ENCODE data around the gene PRDX5. TPM values are rescaled to one million over a fixed set of nuclear protein-coding genes. Genes with fewer than 3 reads are reported as not detected.

Gene PRDX5
- total and polyA plus RNA-seq, 9 of the 15 experiments (the other 6 are each of a cell fraction or from before 2014, with no cell fraction given) = 40.8 to 327 (median 204) TPM

DNA sequence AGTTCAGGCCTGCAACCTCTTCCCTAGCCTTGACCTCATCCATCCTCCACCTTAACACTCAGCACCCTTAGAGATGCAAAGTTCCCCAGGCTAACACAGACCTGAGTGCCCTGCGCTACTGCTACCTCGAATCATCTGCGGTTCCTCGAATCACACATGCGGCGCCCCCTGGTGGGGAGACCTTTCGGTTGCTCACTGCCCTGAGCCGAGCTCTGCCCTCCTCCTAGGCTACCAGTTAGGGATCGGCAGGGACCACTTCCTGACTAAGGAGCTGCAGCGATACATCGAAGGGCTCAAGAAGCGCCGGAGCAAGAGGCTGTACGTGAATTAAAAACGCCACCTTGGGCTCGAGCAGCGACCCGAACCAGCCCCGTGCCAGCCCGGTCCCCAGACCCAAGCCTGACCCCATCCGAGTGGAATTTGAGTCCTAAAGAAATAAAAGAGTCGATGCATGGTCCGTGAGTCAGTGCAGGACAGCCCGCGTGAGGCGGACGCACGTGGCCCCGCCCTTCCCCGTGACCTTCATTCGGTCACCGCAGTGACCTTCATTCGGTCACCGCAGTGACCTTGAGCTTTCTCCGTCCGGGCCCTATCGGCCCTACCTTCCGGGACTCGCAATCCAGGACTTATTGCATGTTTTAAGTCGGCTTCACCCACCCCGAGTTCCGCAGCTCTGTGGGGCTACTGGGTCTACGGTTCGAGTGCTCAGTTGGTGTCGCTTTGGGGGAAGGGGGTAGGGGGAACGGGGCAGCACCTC, 13.4 kb upstream of the PRDX5 start (continued):
- TF ChIP-seq, protein P1, sequence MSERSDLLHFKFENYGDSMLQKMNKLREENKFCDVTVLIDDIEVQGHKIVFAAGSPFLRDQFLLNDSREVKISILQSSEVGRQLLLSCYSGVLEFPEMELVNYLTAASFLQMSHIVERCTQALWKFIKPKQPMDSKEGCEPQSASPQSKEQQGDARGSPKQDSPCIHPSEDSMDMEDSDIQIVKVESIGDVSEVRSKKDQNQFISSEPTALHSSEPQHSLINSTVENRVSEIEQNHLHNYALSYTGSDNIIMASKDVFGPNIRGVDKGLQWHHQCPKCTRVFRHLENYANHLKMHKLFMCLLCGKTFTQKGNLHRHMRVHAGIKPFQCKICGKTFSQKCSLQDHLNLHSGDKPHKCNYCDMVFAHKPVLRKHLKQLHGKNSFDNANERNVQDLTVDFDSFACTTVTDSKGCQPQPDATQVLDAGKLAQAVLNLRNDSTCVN (CRISPR knock-in tag; IDR thresholded peaks at IDR 0.05) = no peak
- TF ChIP-seq NFRKB (IDR thresholded peaks at IDR 0.05; ENCODE audit: low read depth) (peak; percentile 88), PRPF4 (IDR thresholded peaks at IDR 0.05; ENCODE audit: insufficient read depth, low read depth, low read length, poor library complexity, severe bottlenecking) (no peak), SMAD2 (IDR thresholded peaks at IDR 0.05; ENCODE audit: low read depth, low read length) (no peak), ZNF785 (CRISPR knock-in tag; IDR thresholded peaks at IDR 0.05) (no peak), BACH1 (tag; IDR thresholded peaks at IDR 0.05) (no peak), ZFPM2 (CRISPR knock-in tag; IDR thresholded peaks at IDR 0.05) (0 out of 2 replicates have a peak, but pooled peaks have one; percentile 44), RHOXF2B (CRISPR knock-in tag; conservative IDR thresholded peaks at IDR 0.05) (no peak), HCFC1 (IDR thresholded peaks at IDR 0.05; ENCODE audit: low read depth, low read length) (no peak), CEBPG (CRISPR knock-in tag; IDR thresholded peaks at IDR 0.05) (no peak; the same call in 1 of the 2 replicates), CEBPG (tag; conservative IDR thresholded peaks at IDR 0.05 in 1 of 2, IDR thresholded peaks at IDR 0.05 in 1 of 2) (no peak), POLR2AphosphoS5 (IDR thresholded peaks at IDR 0.05; ENCODE audit: control insufficient read depth, insufficient read depth, low read depth, low read length) (peak; percentile 60), STAG1 (CRISPR knock-in tag; IDR thresholded peaks at IDR 0.05; ENCODE audit: borderline replicate concordance) (no peak), MBD2 (IDR thresholded peaks at IDR 0.05; ENCODE audit: borderline replicate concordance, low read depth) (no peak), ZNF140 (CRISPR knock-in tag; IDR thresholded peaks at IDR 0.05) (no peak), ZNF41 (CRISPR knock-in tag; conservative IDR thresholded peaks at IDR 0.05) (no peak)
- TF ChIP-seq, protein P2, sequence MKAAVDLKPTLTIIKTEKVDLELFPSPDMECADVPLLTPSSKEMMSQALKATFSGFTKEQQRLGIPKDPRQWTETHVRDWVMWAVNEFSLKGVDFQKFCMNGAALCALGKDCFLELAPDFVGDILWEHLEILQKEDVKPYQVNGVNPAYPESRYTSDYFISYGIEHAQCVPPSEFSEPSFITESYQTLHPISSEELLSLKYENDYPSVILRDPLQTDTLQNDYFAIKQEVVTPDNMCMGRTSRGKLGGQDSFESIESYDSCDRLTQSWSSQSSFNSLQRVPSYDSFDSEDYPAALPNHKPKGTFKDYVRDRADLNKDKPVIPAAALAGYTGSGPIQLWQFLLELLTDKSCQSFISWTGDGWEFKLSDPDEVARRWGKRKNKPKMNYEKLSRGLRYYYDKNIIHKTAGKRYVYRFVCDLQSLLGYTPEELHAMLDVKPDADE (conservative IDR thresholded peaks at IDR 0.05; ENCODE audit: control insufficient read depth, low read depth, low read length) = 0 out of 2 replicates have a peak, but pooled peaks have one; percentile 54
- TF ChIP-seq, protein P3, sequence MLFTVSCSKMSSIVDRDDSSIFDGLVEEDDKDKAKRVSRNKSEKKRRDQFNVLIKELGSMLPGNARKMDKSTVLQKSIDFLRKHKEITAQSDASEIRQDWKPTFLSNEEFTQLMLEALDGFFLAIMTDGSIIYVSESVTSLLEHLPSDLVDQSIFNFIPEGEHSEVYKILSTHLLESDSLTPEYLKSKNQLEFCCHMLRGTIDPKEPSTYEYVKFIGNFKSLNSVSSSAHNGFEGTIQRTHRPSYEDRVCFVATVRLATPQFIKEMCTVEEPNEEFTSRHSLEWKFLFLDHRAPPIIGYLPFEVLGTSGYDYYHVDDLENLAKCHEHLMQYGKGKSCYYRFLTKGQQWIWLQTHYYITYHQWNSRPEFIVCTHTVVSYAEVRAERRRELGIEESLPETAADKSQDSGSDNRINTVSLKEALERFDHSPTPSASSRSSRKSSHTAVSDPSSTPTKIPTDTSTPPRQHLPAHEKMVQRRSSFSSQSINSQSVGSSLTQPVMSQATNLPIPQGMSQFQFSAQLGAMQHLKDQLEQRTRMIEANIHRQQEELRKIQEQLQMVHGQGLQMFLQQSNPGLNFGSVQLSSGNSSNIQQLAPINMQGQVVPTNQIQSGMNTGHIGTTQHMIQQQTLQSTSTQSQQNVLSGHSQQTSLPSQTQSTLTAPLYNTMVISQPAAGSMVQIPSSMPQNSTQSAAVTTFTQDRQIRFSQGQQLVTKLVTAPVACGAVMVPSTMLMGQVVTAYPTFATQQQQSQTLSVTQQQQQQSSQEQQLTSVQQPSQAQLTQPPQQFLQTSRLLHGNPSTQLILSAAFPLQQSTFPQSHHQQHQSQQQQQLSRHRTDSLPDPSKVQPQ (CRISPR knock-in tag; IDR thresholded peaks at IDR 0.05; ENCODE audit: borderline replicate concordance) = no peak
- TF ChIP-seq, protein P4, sequence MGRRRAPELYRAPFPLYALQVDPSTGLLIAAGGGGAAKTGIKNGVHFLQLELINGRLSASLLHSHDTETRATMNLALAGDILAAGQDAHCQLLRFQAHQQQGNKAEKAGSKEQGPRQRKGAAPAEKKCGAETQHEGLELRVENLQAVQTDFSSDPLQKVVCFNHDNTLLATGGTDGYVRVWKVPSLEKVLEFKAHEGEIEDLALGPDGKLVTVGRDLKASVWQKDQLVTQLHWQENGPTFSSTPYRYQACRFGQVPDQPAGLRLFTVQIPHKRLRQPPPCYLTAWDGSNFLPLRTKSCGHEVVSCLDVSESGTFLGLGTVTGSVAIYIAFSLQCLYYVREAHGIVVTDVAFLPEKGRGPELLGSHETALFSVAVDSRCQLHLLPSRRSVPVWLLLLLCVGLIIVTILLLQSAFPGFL (CRISPR knock-in tag; IDR thresholded peaks at IDR 0.05) = peak; percentile 99
- TF ChIP-seq, protein P5, sequence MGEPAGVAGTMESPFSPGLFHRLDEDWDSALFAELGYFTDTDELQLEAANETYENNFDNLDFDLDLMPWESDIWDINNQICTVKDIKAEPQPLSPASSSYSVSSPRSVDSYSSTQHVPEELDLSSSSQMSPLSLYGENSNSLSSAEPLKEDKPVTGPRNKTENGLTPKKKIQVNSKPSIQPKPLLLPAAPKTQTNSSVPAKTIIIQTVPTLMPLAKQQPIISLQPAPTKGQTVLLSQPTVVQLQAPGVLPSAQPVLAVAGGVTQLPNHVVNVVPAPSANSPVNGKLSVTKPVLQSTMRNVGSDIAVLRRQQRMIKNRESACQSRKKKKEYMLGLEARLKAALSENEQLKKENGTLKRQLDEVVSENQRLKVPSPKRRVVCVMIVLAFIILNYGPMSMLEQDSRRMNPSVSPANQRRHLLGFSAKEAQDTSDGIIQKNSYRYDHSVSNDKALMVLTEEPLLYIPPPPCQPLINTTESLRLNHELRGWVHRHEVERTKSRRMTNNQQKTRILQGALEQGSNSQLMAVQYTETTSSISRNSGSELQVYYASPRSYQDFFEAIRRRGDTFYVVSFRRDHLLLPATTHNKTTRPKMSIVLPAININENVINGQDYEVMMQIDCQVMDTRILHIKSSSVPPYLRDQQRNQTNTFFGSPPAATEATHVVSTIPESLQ (CRISPR knock-in tag; IDR thresholded peaks at IDR 0.05) = no peak
